GM12878 (cell line): ENCODE data around the gene SLC25A29.

Source experiments
- CTCF ChIP-seq, 3 experiments: IDR thresholded peaks in 2 of 3; conservative IDR thresholded peaks in 1 of 3; 2 replicates each; pipeline ENCODE4 v1.5.1; 2011; ENCODE audit warnings: low read depth in 3 of 3, low read length in 3 of 3, mild to moderate bottlenecking in 3 of 3, control low read depth in 2 of 3, moderate library complexity in 2 of 3, inconsistent platforms in 1 of 3, mixed read lengths in 1 of 3; ENCODE audit not compliant: control insufficient read depth in 2 of 3, insufficient read depth in 1 of 3; ENCODE audit errors: extremely low read depth in 1 of 3
- JUNB ChIP-seq: IDR thresholded peaks from 2 replicates; pipeline ENCODE4 v1.6.1; 2016; ENCODE audit warnings: antibody characterized with exemption, mild to moderate bottlenecking
- TF ChIP-seq, protein P1 (sequence below): IDR thresholded peaks from 2 replicates; pipeline ENCODE4 v1.6.1; 2012; ENCODE audit warnings: low read depth, low read length, improper control_type of control experiment

DNA sequence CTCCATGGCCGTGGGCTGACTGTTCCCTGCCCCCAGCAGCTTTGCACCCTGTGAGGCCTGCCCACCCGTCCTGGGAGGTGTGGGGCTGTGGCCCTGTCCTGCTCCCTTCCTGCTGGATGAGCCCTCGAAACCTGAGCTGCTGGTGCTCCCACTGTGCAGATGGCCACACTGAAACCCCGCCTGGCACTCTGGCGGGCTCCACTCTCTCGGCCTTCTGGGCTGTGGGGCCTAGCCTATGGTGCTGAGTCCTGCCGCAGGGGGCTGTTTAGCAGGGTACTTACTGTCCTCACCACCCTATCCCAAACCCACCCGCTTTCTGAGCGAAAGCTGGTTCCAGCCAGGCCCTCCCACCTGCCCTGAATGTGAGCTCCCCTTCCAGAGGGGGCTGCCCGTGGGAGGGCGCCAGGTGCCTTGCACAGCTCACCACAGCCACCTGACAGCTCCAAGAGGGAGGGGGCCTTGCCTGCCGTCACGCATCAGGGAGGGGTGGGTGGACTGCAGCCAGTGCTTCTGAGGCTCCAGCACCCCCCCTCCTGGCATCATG, 24.2 kb upstream of the SLC25A29 start:
- no peak for TF ChIP-seq CTCF (IDR thresholded peaks at IDR 0.05 in 2 of 3, conservative IDR thresholded peaks at IDR 0.05 in 1 of 3; ENCODE audit: control insufficient read depth in 2 of 3, extremely low read depth in 1 of 3, insufficient read depth in 1 of 3, low read depth in 3 of 3, low read length in 3 of 3)
- TF ChIP-seq JUNB = no peak
- TF ChIP-seq, protein P1, sequence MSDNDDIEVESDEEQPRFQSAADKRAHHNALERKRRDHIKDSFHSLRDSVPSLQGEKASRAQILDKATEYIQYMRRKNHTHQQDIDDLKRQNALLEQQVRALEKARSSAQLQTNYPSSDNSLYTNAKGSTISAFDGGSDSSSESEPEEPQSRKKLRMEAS = no peak
